Measurements from ENCODE around the gene ZNF846.
"Not testable (repeated sequence)": the region's sequence is repeated elsewhere in the genome, so short reads cannot be mapped to it uniquely, and the experiment has no call there.

ZNF846 gene

GRCh38 chr19:9786819-9787218 is 18.3 kb upstream of the ZNF846 start:
- TF ChIP-seq REST (IDR thresholded peaks at IDR 0.05; ENCODE audit: insufficient replicate concordance, low read depth) (no peak), POLR2AphosphoS5 (IDR thresholded peaks at IDR 0.05; ENCODE audit: low read depth) (no peak), GABPA (IDR thresholded peaks at IDR 0.05; ENCODE audit: low read depth) (no peak), CTCF (IDR thresholded peaks at IDR 0.05; ENCODE audit: insufficient read depth, low read length) (no peak), SPI1 (IDR thresholded peaks at IDR 0.05; ENCODE audit: borderline replicate concordance, low read depth) (no peak)
- no peak overlapping the region for H3K4me3 ChIP-seq (replicated peaks; ENCODE audit: insufficient read depth, low read length)
- no peaks in the 10 kb centered on the region for H3K27me3 ChIP-seq (ENCODE audit: insufficient read depth, poor library complexity, severe bottlenecking)
- no peak for DNase-seq (ENCODE audit: low read depth in 1 of 2, low spot score in 1 of 2)
- no peak overlapping the region for H3K27ac ChIP-seq (replicated peaks)

GRCh38 chr19:9786342-9786741 is 17.8 kb upstream of the ZNF846 start:
- Histone ChIP-seq H3K27ac (replicated peaks) (no peak overlapping the region), H3K27me3 (ENCODE audit: insufficient read depth, poor library complexity, severe bottlenecking) (no peaks in the 10 kb centered on the region), H3K4me3 (replicated peaks; ENCODE audit: insufficient read depth, low read length) (no peak overlapping the region)
- TF ChIP-seq GABPA (IDR thresholded peaks at IDR 0.05; ENCODE audit: low read depth) = no peak
- TF ChIP-seq POLR2AphosphoS5 (IDR thresholded peaks at IDR 0.05; ENCODE audit: low read depth) = no peak
- TF ChIP-seq CTCF (IDR thresholded peaks at IDR 0.05; ENCODE audit: insufficient read depth, low read length) = no peak
- DNase-seq (ENCODE audit: low read depth in 1 of 2, low spot score in 1 of 2) = no peak

GRCh38 chr19:9785367-9786331 is 17.1 kb upstream of the ZNF846 start:
- H3K27me3 ChIP-seq (ENCODE audit: insufficient read depth, poor library complexity, severe bottlenecking) = no peaks in the 10 kb centered on the region
- peak in 1 of 2 experiments; percentile 60 for DNase-seq (ENCODE audit: low read depth in 1 of 2, low spot score in 1 of 2)
- H3K4me3 ChIP-seq (replicated peaks; ENCODE audit: insufficient read depth, low read length) = peak overlapping the region; percentile 37
- H3K27ac ChIP-seq (replicated peaks) = no peak overlapping the region
- TF ChIP-seq SPI1 (IDR thresholded peaks at IDR 0.05; ENCODE audit: borderline replicate concordance, low read depth) = no peak
- TF ChIP-seq POLR2AphosphoS5 (IDR thresholded peaks at IDR 0.05; ENCODE audit: low read depth) = no peak
- TF ChIP-seq CTCF (IDR thresholded peaks at IDR 0.05; ENCODE audit: insufficient read depth, low read length) = no peak
- no peak for TF ChIP-seq REST (IDR thresholded peaks at IDR 0.05; ENCODE audit: insufficient replicate concordance, low read depth)
- TF ChIP-seq GABPA (IDR thresholded peaks at IDR 0.05; ENCODE audit: low read depth) = no peak

GRCh38 chr19:9784163-9784496 is 15.6 kb upstream of the ZNF846 start:
- H3K27ac ChIP-seq (replicated peaks); H3K27me3 ChIP-seq (ENCODE audit: insufficient read depth, poor library complexity, severe bottlenecking); DNase-seq (ENCODE audit: low read depth in 1 of 2, low spot score in 1 of 2); H3K4me3 ChIP-seq (replicated peaks; ENCODE audit: insufficient read depth, low read length): not testable (repeated sequence)

Measured in HL-60 (cell line).